B cell (primary cell): ENCODE measurements around the gene ZNF165. TPM values are rescaled to one million over a fixed set of nuclear protein-coding genes. Genes with fewer than 3 reads are reported as not detected.
A peak's percentile ranks its signal among the peaks of the same experiment; 100 is the strongest.
"Not testable (repeated sequence)": the region's sequence is repeated elsewhere in the genome, so short reads cannot be mapped to it uniquely, and the experiment has no call there.

Experiments
- ATAC-seq: fragments of 200-7000 bp; cut with Tn5 transposase; one replicate; pipeline ENCODE4 v1.10.0; 2021; ENCODE audit warnings: low read depth, mild to moderate bottlenecking, moderate number of reproducible peaks, moderate library complexity
- CTCF ChIA-PET: fragments of 350-600 bp; sonication (Branson Sonifier 250); formaldehyde crosslinking; loops from one replicate; lab custom pipeline; 2021; ENCODE audit warnings: antibody characterized with exemption, inconsistent platforms; lab: Charles Lee
- POLR2A ChIA-PET: fragments of 350-600 bp; sonication (Branson Sonifier 250); formaldehyde crosslinking; loops from one replicate; lab custom pipeline; 2021; ENCODE audit warnings: antibody characterized with exemption; lab: Charles Lee
- DNase-seq: peaks from one replicate; pipeline ENCODE4 v3.0.0; 2013
- H2AFZ ChIP-seq: 2 replicates; pipeline ENCODE4 v1.6.1; 2012; ENCODE audit warnings: mild to moderate bottlenecking, low read depth, low read length; ENCODE audit not compliant: insufficient read depth, poor library complexity, severe bottlenecking
- H3K27ac ChIP-seq, 2 donors: 1 replicate in 1 of 2; 2 replicates in 1 of 2; pipeline ENCODE4 v1.5.1; 2012 to 2013; ENCODE audit warnings: low read length in 2 of 2, mild to moderate bottlenecking in 2 of 2, moderate library complexity in 1 of 2
- H3K27me3 ChIP-seq, 4 experiments: fragments of 200-600 bp in 1 of 4; sonication (generic) in 1 of 4; replicated peaks in 1 of 4; 1 replicate in 2 of 4; 2 replicates in 2 of 4; pipeline versions ENCODE4 v1.6.1 to v1.7.0; 2013 to 2016; ENCODE audit warnings: low read length in 3 of 4, mild to moderate bottlenecking in 2 of 4, mixed read lengths in 1 of 4, moderate library complexity in 1 of 4; ENCODE audit not compliant: insufficient read depth in 4 of 4, control insufficient read depth in 3 of 4; ENCODE audit errors: control extremely low read depth in 1 of 4
- H3K36me3 ChIP-seq, 2 experiments: replicated peaks in 1 of 2; 1 replicate in 1 of 2; 2 replicates in 1 of 2; pipeline versions ENCODE4 v1.6.1 to v1.7.1; 2013; ENCODE audit warnings: low read length in 1 of 2; ENCODE audit not compliant: insufficient read depth in 2 of 2, control insufficient read depth in 1 of 2; ENCODE audit errors: control extremely low read depth in 1 of 2, extremely low read depth in 1 of 2
- H3K4me1 ChIP-seq, 2 donors: fragments of 200-600 bp in 1 of 2; sonication (generic) in 1 of 2; 1 replicate in 1 of 2; 2 replicates in 1 of 2; pipeline versions ENCODE4 v1.5.1 to v1.6.1; 2013 to 2017; ENCODE audit warnings: low read length in 2 of 2; ENCODE audit not compliant: control insufficient read depth in 2 of 2, insufficient read depth in 2 of 2
- H3K4me2 ChIP-seq: replicated peaks from 2 replicates; pipeline ENCODE3; 2012; ENCODE audit warnings: mild to moderate bottlenecking, low read depth, low read length; ENCODE audit not compliant: poor library complexity, severe bottlenecking
- H3K4me3 ChIP-seq, 5 experiments: fragments of 200-600 bp in 1 of 5; sonication (generic) in 1 of 5; 1 replicate in 3 of 5; 2 replicates in 2 of 5; pipeline versions ENCODE4 v1.5.1 to v1.7.0; 2011 to 2016; ENCODE audit warnings: low read length in 4 of 5, mild to moderate bottlenecking in 4 of 5, low read depth in 2 of 5, control low read depth in 1 of 5, moderate library complexity in 1 of 5; ENCODE audit not compliant: insufficient read depth in 1 of 5; ENCODE audit errors: control extremely low read depth in 1 of 5, extremely low read depth in 1 of 5
- H3K79me2 ChIP-seq: fragments of 200-600 bp; sonication (generic); one replicate; pipeline ENCODE4 v1.6.0; 2016; ENCODE audit warnings: low read length; ENCODE audit not compliant: control insufficient read depth, insufficient read depth
- H3K9ac ChIP-seq: fragments of 200-600 bp; sonication (generic); 2 replicates; pipeline ENCODE4 v1.6.1; 2017; ENCODE audit warnings: mild to moderate bottlenecking, low read length, moderate library complexity
- H3K9me3 ChIP-seq, 3 donors: one replicate each; pipeline versions ENCODE4 v1.6.1 to v1.7.1; 2013; ENCODE audit warnings: low read length in 2 of 3; ENCODE audit not compliant: control insufficient read depth in 2 of 3, insufficient read depth in 1 of 3; ENCODE audit errors: control extremely low read depth in 1 of 3
- H4K20me1 ChIP-seq: 2 replicates; pipeline ENCODE4 v1.6.0; 2012; ENCODE audit warnings: mild to moderate bottlenecking, low read length; ENCODE audit not compliant: insufficient read depth, control insufficient read depth, poor library complexity, severe bottlenecking
- H3K27ac Mint-ChIP-seq: one replicate; pipeline ENCODE4 v1.8.0; 2021; ENCODE audit warnings: mixed read lengths
- H3K27me3 Mint-ChIP-seq: one replicate; pipeline ENCODE4 v1.8.0; 2021; ENCODE audit warnings: mixed read lengths
- H3K4me1 Mint-ChIP-seq: one replicate; pipeline ENCODE4 v1.8.0; 2021; ENCODE audit warnings: mixed read lengths
- H3K4me3 Mint-ChIP-seq: one replicate; pipeline ENCODE4 v1.8.0; 2021; ENCODE audit warnings: mixed read lengths
- H3K9me3 Mint-ChIP-seq: one replicate; pipeline ENCODE4 v1.8.0; 2022; ENCODE audit warnings: mixed read lengths; ENCODE audit not compliant: insufficient read depth
- EZH2 ChIP-seq: IDR thresholded peaks from 2 replicates; pipeline ENCODE4 v1.6.1; 2012; ENCODE audit warnings: borderline replicate concordance, low read depth, mild to moderate bottlenecking, moderate library complexity, low read length; ENCODE audit not compliant: insufficient read depth, poor library complexity, severe bottlenecking
- WGBS: methylation state at CpG from one replicate; pipeline ENCODE4 v1.1.5; 2013; ENCODE audit warnings: missing lambda C conversion rate; ENCODE audit not compliant: insufficient coverage; 5-methylcytosine and 5-hydroxymethylcytosine counted together
- intact Hi-C: fragments of 100-400 bp; cut with micrococcal nuclease; formaldehyde crosslinking; loops from one replicate; pipeline ENCODE4 v1.10.0; 2022
- polyA minus RNA-seq: library from RNA; depleted of rRNA, polyadenylated mRNA; stranded (reverse); fragments of >200 nt; gene quantifications from 2 replicates; pipeline ENCODE4 v1.2.3, GENCODE V29; 2012
- polyA plus RNA-seq: library from polyadenylated mRNA; depleted of rRNA; stranded (reverse); fragments of >200 nt; gene quantifications from 2 replicates; pipeline ENCODE4 v1.2.3, GENCODE V29; 2012
- total RNA-seq, 2 donors: library from RNA; stranded (reverse); fragments of 120-200 nt in 1 of 2; gene quantifications; 1 replicate in 1 of 2; 2 replicates in 1 of 2; pipeline versions ENCODE4 v1.2.3 to v1.2.4, GENCODE V29; 2013 to 2022
- TF ChIP-seq, protein P1 (sequence below): fragments of 200-600 bp; IDR thresholded peaks from one replicate; pipeline ENCODE4 v1.8.0; 2022; ENCODE audit warnings: antibody characterized with exemption, mild to moderate bottlenecking

Gene ZNF165
- total RNA-seq, result 4.2 and 4.7 TPM in 2 replicates
- 4.3 TPM for total RNA-seq (2013)
- 3.5 and 9.2 TPM in 2 replicates for polyA plus RNA-seq
- polyA minus RNA-seq, result 10.1 and 13.1 TPM in 2 replicates

DNA sequence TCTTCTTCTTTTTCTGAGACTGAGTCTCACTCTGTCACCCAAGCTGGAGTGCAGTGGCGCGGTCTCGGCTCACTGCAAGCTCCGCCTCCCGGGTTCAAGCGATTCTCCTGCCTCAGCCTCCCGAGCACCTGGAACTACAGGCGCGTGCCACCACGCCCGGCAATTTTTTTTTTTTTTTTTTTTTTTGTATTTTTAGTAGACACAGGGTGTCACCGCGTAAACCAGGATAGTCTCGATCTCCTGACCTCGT lies at the start of gene ZNF165:
Gene ZNF165, plus strand, starts transcription at position 188 of the 250 bp plus-strand sequence. CDS start 4,913 bp downstream, outside the sequence.
- not testable (repeated sequence) for H3K9me3 ChIP-seq, H4K20me1 ChIP-seq, H3K27me3 Mint-ChIP-seq, H3K27me3 ChIP-seq, H3K36me3 ChIP-seq, H3K9me3 Mint-ChIP-seq, DNase-seq, H3K79me2 ChIP-seq
- intact Hi-C loops, result loop anchor here (1.0 to 10.0 kb wide), 7 partner anchors 178 to 948 kb away; partner anchors contain the start of genes ZSCAN26 and ZSCAN31
- Histone ChIP-seq H3K9ac (peak within 1 kb of the TSS; percentile 100), H3K4me1 (peaks cover 10 to 22% of the 10 kb centered on the region in 2 donors), H3K4me2 (peak within 1 kb of the TSS; percentile 87), H3K4me3 (peak within 1 kb of the TSS; percentile 67 to 96 (median 88)), H3K27ac (peak within 1 kb of the TSS; percentile 94 to 100), H2AFZ (peak within 1 kb of the TSS; percentile 68)
- peaks cover 36% of the 10 kb centered on the region for H3K4me1 Mint-ChIP-seq
- 0% methylated on average over 10 of the region's 15 CpGs for WGBS
- H3K27ac Mint-ChIP-seq, result peak within 1 kb of the TSS; percentile 98
- ATAC-seq, result peak; percentile 29
- ChIA-PET CTCF (interaction anchor here (1.0 kb wide), 1 partner anchor 28 kb away, joined by 3 read pairs; no protein-coding TSS in a partner anchor), POLR2A (interaction anchor here (0.7 to 1.4 kb wide), 8 partner anchors 24 to 1552 kb away, joined by 3 to 10 read pairs (median 6); partner anchors contain the start of gene NKAPL)
- H3K4me3 Mint-ChIP-seq, result peak within 1 kb of the TSS; percentile 92

DNA sequence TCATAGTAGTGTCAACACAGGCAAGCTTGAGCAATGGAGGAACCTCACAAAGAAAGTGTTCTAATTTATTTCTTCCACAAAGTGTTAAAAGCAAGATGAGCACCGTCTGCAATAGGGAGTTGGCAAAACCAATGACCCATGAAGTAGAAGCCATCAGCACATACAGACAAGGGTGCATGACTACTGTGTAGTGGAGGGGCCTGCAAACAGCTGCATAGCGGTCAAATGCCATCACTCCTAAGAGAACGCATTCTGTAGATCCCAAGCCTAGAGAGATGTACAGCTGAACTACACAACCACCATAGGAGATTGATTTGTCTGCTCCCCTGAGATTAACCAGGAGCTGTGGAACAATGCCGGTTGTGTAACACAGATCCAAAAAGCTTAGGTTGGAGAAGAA lies 26.8 kb upstream of the ZNF165 start:
- no peak overlapping the region for H3K9ac ChIP-seq
- H2AFZ ChIP-seq, result no peak overlapping the region
- ChIA-PET POLR2A (no interaction called here), CTCF (no interaction called here)
- Mint-ChIP-seq H3K9me3 (no peaks in the 10 kb centered on the region), H3K27me3 (peaks cover 31% of the 10 kb centered on the region), H3K4me3 (no peak overlapping the region), H3K27ac (no peak overlapping the region), H3K4me1 (no peaks in the 10 kb centered on the region)
- DNase-seq, result no peak
- no peaks in the 10 kb centered on the region for H4K20me1 ChIP-seq
- intact Hi-C loops, result no loop called here
- TF ChIP-seq EZH2, result no peak
- TF ChIP-seq, protein P1, sequence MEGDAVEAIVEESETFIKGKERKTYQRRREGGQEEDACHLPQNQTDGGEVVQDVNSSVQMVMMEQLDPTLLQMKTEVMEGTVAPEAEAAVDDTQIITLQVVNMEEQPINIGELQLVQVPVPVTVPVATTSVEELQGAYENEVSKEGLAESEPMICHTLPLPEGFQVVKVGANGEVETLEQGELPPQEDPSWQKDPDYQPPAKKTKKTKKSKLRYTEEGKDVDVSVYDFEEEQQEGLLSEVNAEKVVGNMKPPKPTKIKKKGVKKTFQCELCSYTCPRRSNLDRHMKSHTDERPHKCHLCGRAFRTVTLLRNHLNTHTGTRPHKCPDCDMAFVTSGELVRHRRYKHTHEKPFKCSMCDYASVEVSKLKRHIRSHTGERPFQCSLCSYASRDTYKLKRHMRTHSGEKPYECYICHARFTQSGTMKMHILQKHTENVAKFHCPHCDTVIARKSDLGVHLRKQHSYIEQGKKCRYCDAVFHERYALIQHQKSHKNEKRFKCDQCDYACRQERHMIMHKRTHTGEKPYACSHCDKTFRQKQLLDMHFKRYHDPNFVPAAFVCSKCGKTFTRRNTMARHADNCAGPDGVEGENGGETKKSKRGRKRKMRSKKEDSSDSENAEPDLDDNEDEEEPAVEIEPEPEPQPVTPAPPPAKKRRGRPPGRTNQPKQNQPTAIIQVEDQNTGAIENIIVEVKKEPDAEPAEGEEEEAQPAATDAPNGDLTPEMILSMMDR, result no peak
- no peak for ATAC-seq
- H3K36me3 ChIP-seq, result no peaks in the 10 kb centered on the region
- WGBS, result no CpG with 5 or more reads among the region's 4 CpGs
- H3K4me1 ChIP-seq, result no peaks in the 10 kb centered on the region
- H3K4me2 ChIP-seq, result no peak overlapping the region
- H3K27me3 ChIP-seq, result peaks cover 0 to 4% (median 0%) of the 10 kb centered on the region in 4 experiments
- H3K79me2 ChIP-seq, result no peaks in the 10 kb centered on the region
- no peak overlapping the region for H3K27ac ChIP-seq
- no peaks in the 10 kb centered on the region for H3K9me3 ChIP-seq
- no peak overlapping the region for H3K4me3 ChIP-seq
